ENCODE data around the gene CALML3. TPM values are rescaled to one million over a fixed set of nuclear protein-coding genes. Genes with fewer than 3 reads are reported as not detected.

CALML3 gene
- total RNA-seq, 1 donor from 2014 or later, result not detected

DNA sequence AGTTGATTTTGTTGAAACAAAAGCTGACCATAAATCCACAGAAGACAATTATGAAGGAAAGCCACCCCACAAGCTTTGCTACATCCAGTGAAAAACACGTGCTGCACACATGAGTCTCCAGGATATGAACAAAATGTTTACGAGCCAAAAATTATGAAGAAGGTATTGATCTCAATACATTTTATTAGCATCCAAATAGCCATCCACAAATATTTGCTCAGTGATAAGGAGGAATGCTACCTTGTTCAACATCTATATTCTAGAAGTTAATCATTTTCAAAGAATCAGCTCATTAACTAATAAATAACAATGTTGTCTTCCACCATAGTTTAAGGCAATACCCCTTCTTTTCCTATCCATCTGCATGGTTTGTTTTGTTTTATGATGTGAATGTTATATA, 42.7 kb downstream of the CALML3 start:
- no peak for DNase-seq (ENCODE audit: low read depth)

DNA sequence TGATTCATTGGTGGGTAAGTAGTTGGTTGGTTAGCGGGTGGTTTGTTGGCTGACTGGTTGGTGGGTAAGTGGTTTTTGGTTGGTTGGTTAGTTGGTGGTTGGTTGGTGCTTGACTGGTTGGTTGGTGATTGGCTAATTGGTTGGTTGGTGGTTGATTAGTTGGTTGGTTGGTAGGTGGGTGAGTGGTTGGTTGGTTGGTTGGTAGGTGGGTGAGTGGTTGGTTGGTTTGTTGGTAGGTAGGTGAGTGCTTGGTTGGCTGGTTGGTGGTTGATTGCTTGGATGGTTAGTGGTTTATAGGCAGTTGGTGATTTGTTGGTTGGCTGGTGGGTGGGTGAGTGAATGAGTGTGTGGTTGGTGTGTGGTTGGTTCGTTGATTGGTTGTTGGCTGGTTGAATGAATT, 44.2 kb downstream of the CALML3 start:
- DNase-seq (ENCODE audit: low read depth), result no peak

DNA sequence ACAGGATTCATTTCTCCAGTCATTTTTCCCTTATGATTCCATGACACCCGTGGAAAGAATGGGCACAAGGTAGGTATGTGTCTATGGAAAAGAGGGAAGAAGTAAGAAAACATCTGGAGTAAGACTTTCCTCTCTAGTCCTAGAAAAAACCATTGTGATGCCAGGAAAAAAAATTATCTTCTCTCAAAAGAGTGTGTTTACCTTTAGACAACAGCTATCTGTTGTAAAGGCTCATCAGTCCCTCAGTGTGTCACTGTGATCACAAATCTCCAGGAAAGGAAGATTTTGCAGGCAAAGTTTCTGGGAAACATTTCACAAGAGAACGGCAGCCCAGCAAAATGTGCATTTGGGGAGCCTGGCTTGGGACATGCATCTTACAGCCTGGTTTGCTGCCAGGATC, 44.8 kb downstream of the CALML3 start:
- no peak for DNase-seq (ENCODE audit: low read depth)

DNA sequence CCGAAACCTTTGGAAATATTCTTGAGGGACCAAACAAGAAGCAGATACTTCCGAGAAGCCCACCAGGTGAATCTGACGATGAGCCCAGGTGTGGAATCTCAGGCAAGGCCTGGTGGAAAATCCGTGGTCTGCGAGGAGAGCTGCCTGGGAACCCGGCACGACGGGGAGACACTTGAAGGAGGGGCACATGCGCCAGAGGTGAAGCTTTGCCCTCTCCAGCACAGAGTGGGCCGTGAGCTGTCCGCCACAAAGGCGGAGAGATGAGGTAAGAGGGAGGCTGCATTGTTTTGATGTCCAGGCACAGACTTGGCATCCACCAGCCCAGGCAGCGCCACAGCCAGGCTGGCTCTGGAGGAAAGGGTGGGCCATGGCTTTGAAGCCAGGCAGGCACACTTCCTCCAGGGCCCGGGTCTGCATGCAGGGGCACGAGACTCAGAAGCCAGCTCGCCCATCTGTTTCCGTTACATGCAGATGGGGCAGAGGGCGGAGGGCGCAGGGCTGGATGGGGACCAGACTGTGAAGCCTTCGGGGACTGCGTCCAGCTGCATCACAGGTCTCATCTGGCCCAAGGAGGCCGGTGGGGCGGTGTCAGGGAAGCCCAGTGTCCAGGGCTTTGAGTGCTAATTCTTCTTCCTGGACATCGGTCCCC, 45.4 kb downstream of the CALML3 start:
- DNase-seq (ENCODE audit: low read depth), result no peak

DNA sequence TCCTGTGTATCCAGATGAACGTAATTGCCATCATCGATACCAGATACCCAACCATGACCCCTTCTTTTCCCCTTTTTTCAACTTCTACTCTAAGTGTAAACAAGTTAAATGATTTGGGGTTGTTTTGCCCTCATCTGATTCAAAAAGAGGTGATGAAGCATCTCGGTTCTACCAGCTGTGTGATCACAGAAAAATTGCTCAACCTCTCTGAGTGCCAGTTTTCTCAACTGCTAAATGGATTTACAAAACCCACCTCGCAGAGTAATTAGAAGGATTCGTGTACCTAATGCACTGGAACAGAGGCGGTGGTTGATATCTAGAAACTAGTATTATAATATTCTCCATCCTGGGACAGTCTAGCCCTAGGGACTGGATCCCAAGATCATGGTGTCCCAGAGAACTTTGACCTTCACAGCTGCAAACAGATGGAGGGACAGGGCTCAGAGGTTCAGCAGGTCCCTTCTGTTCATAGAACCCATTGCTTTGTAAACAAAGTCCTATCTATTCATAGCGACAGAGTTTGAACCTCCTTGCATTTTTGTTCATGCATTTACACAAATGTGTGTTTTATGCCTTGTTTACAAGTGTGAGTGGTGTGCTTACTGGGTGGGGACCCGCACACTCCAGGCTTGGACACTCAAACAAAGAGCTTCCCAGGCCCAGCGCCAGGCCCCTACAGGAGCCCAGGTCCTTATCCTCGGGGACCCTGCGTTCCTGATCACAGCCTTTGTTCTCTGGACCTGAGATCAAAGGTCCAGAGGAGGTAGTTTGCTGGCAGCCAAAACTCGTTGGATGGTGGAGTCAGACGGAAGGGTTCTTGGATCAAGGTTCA, 46.4 kb downstream of the CALML3 start:
- no peak for DNase-seq (ENCODE audit: low read depth)

DNA sequence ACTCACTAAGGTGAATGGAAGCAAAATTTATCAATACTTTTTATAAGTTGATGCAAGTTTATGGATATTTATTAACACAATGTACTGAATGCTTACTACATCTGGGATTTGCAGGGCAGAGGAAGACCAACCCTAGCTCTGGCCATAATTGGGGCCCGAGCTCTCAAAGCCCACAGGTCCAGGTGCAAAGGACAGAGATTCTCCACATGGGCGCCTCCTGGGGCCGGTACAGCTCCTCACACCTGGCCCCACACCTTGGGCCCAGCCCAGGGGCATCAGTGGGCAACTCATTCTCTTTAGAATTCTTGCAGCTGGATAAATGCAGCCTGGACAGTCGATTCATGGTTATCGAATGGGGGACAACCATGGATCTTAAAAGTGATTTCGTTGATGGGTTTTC, 47.1 kb downstream of the CALML3 start:
- no peak for DNase-seq (ENCODE audit: low read depth)

DNA sequence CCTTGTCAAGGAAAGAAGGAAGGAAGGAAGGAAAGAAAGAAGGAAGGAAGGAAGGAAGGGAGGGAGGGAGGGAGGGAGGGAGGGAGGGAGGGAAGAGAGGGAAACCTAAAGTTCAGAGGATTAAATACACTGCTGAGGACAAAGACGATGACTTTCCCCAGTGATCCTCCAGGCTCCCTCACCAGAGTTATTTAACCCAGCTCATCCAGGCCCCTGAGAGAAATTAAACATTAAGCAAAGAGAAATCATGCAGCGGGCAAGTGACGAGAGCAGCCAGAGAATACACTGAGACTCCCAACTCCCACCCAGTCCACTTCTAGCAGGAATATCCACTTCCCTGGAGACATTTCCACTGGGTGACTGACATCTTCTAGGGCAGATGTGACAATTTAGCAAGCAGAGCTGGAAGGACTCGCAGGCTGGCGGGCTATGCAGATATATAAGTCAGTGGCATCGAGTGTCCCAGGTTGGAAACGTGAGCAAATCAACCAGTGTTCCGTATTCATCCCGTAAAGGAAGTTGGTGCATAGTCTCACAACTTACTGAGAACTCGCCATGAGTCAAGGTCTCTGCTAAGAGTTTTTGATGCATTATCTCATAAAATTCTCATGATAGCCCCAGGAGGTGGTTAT, 48.7 kb downstream of the CALML3 start:
- no peak for DNase-seq (ENCODE audit: low read depth)

DNA sequence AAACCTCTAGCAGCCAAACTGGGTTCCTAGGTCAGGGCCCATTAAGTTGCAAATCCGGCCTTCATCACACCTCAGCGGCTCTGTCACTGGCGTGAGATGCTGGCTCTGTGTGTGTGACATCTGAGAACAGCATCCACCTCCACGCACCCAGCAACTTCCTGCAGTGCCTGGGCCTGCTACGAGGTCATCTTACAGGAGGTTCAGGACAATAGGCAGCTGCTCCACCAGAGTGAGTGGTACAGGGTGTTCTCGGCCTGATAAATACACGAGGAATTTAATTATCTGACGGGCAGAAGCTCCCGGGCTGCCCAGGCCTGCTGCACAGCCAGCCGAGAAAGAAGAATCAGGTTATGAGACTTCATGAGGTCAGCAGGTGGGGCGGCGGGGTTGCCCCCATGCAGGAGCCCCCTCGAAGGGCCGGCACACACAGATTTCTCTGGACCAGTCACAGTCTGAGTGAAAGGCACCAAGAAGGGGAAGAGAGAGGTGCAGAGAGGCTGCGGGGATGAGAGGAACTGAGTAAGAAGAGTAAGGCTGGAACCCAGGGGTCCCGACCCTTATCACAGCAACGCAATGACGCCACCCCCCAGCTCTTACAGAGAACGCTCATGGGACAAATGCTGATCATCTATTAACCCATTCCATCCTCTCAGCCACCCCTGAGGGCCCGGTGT, 49.3 kb downstream of the CALML3 start:
- DNase-seq (ENCODE audit: low read depth), result no peak

DNA sequence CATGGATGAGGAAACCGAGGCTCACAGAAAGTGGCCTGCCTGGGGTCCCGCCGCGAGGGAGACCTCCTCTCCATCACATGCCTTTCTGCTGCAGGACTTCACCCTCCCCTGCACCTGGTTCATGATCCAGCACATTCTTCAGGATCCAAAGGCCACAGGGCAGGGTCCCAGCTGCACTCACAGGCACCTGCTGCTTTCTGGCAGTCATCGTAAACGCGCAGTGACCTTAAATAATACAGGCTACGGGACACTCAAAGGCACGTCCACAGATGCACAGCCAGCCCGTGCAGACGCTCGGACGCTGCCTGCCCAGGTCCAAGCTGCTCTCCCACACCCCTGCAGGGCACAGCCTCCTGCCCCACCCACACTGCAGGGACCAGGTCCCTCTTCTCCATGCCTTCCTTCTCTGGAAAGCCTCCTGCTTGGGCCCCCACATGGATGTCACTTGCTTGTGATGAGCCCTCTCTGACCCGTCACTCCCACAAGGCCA, 49.9 kb downstream of the CALML3 start:
- DNase-seq (ENCODE audit: low read depth), result no peak

DNA sequence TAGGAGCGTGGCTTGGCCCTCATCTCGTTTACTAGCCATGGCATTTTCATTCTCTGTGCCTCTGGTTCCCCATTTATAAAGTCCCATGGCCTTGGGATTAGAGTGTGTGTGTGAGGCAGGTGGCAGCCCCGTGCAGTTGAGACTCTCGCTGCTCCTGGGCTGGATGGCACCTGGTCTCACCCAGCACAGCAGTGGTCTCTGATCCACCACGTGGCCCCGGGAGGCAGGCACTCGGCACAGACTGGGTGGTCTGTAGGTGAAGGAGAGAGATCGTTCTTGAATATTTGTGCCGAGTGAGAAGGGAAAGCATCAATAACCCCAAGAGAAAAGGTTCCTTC, 50.4 kb downstream of the CALML3 start:
- no peak for DNase-seq (ENCODE audit: low read depth)

DNA sequence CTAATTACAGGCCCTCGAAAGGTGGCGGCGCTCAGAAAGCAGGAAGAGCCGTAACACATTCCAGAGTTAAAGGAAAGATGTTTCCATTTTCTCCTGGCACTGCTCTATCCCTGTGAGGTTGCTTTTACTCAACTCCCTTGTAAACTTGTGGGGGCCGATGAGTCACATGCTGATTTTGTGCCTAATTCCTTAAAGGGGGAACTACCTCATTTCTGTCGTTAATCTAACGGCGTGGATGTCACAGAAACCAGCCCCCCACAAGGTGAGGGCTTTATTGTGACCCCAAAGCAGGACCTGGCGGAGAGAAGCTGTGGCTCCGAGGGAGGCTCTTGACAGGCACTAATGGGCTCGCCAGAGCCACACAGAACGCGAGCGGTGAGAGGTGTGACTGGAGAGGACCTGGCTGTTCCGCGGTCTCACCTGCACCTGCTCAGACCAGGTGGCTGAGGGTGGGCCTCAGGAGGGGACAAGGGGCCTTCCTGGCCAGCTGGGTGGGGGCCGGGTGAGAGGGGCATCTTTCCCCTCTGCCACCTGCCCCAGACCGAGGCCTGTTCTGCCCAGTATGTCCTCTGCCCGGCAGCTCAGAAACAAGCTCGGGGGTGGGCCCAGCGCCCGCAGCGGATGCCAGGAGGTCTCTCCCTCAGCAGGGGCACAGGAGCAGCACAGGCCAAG, 50.9 kb downstream of the CALML3 start:
- no peak for DNase-seq (ENCODE audit: low read depth)

DNA sequence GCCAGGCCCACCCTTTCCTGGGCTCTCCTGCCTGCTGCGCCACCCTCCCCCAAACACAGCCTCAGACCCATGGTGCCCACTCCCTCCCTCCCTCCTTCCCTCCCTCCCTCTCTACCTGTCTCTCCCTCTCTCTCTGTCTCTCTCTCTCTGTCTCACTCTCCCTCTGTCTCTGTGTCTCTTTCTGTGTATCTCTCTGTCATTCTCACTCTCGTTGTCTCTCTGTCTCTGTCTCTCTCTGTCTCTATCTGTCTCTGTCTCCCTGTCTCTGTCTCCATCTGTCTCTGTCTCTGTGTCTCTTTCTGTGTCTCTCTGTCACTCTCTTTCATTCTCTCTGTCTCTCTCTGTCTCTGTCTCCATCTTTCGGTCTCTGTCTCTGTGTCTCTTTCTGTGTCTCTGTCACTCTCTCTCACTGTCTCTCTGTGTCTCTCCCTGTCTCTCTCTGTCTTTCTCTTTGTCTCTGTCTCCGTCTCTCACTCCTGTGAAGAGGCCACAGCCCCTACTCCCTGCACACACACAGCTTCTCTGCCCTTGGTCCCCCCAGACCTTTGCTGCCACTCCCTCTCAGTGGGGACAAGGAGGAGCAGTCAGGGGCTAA, 51.5 kb downstream of the CALML3 start:
- no peak for DNase-seq (ENCODE audit: low read depth)

Other genes starting within 250 kb of the CALML3 start
- gene UCN3, start 160.0 kb upstream of the CALML3 start, total RNA-seq, result not detected in 2 replicates
- 0.35 and 1.7 TPM in 2 replicates for gene TUBAL3, start 120.1 kb upstream of the CALML3 start, total RNA-seq
- gene NET1, start 112.4 kb upstream of the CALML3 start, total RNA-seq, result 39.6 and 109 TPM in 2 replicates
- gene CALML5, start 25.4 kb upstream of the CALML3 start, total RNA-seq, result not detected in 2 replicates
- gene ASB13, start 141.6 kb downstream of the CALML3 start, total RNA-seq, result 12.7 and 16.6 TPM in 2 replicates
- gene TASOR2, start 159.9 kb downstream of the CALML3 start, total RNA-seq, result 68.4 and 110 TPM in 2 replicates